GM10266 (cell line): ENCODE data around the gene TULP4.
"Not testable (repeated sequence)": the region's sequence is repeated elsewhere in the genome, so short reads cannot be mapped to it uniquely, and the experiment has no call there.

Source experiments
- DNase-seq: peaks from one replicate; pipeline ENCODE4 v3.0.0; 2012; ENCODE audit errors: extremely low spot score
- CTCF ChIP-seq: IDR thresholded peaks from 2 replicates; pipeline ENCODE4 v1.5.1; 2012; ENCODE audit warnings: mild to moderate bottlenecking, low read depth; ENCODE audit not compliant: control insufficient read depth, insufficient read depth; ENCODE audit errors: missing control alignments

The TULP4 gene

GRCh38 chr6:158554611-158555361 lies 242.5 kb downstream of the TULP4 start:
- no peak for TF ChIP-seq CTCF

GRCh38 chr6:158556113-158556512 lies 243.8 kb downstream of the TULP4 start:
- no peak for DNase-seq
- TF ChIP-seq CTCF: no peak

More at GRCh38 chr6:158554611-158555361, 242.5 kb downstream of the TULP4 start:
- DNase-seq: no peak

GRCh38 chr6:158557110-158557509 lies 244.8 kb downstream of the TULP4 start:
- DNase-seq: not testable (repeated sequence)

GRCh38 chr6:158557927-158558326 lies 245.7 kb downstream of the TULP4 start:
- no peak for TF ChIP-seq CTCF
- DNase-seq: no peak

GRCh38 chr6:158558415-158559306 lies 246.4 kb downstream of the TULP4 start:
- TF ChIP-seq CTCF: no peak
- no peak for DNase-seq

GRCh38 chr6:158559338-158559894 lies 247.2 kb downstream of the TULP4 start:
- no peak for TF ChIP-seq CTCF
- DNase-seq: no peak

- no peak for TF ChIP-seq CTCF
- DNase-seq: peak; percentile 93
These were observed 247.9 kb downstream of the TULP4 start, which contains the start of gene TMEM181 for GRCh38 chr6:158559895-158560835. Gene TMEM181 (plus strand): TSS chr6:158560091. CDS start chr6:158560225, 134 bp downstream.
